Measurements from ENCODE around the gene IL21R. TPM values are rescaled to one million over a fixed set of nuclear protein-coding genes. Genes with fewer than 3 reads are reported as not detected.

IL21R gene
- total RNA-seq (ENCODE audit: insufficient read depth, low replicate concordance), result 0.72 TPM

GRCh38 chr16:27401768-27402568 lies at the start of gene IL21R:
Gene IL21R, plus strand, starts transcription at chr16:27402174. Its CDS starts 27,898 bp downstream, at chr16:27430072.
- DNase-seq (ENCODE audit: low spot score), result peak; percentile 22

- no peak for DNase-seq (ENCODE audit: low spot score)
These were observed 48.1 kb upstream of the IL21R start for GRCh38 chr16:27353853-27354252.

GRCh38 chr16:27355610-27356009 lies 46.4 kb upstream of the IL21R start:
- no peak for DNase-seq (ENCODE audit: low spot score)

DNA sequence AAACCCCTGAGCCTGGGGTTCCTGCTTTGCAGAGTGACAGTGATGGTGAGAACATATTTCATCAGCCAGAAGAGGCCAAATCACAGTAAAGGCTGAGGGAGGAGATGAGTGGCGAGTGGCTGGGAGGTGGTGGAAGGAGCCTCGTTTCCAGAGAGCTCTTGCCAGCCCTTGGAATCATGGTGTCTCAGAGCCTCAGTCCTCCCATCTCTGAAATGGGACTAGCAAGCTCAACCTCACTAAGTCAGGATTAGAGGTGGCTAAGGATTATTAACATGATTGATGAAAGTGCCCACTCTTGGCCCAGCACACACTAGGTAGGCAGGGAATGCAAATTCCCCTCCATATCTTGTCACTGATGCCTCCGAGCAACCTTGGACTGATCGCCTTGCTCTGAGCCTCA lies 45.2 kb upstream of the IL21R start:
- DNase-seq (ENCODE audit: low spot score), result no peak

DNA sequence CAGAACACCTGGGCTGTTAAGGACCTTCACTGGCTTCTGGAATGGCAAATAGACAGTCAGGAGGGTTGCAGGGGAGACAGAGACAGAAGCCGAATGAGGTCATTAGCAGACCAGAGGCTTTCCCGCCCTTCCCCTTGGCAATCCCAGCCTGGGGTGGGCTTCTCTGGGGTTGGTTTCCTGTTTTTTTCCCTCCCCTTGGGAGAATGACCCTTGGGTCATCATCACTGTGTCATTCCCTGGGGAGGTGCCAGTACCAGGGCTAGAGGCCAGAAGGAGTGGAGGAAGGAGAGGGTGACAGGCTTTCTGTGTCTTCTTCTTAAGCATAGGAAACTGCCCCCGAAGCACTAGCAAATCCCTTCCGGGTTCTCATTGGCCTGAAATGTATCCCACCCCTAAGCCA lies 42.9 kb upstream of the IL21R start:
- DNase-seq (ENCODE audit: low spot score), result no peak

- no peak for DNase-seq (ENCODE audit: low spot score)
These were observed 42.4 kb upstream of the IL21R start for GRCh38 chr16:27359615-27360014.

DNA sequence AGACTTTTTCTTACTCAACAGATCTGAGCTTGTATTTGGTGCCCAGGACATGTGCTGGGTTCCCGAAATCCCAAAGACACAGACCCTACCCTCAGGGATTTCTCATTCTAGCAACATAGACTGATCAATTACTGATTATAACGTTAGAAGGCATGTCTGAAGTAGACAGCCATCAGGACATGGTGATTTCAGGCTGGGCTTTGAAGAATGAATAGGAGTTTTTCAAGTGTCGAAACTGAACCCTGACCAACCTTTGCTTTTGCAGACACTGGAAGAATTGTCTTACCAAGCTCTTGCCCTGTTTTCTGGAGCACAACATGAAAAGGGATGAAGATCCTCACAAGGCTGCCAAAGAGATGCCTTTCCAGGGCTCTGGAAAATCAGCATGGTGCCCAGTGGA lies 40.0 kb upstream of the IL21R start:
- DNase-seq (ENCODE audit: low spot score), result no peak

GRCh38 chr16:27362570-27363245 lies 39.3 kb upstream of the IL21R start:
- DNase-seq (ENCODE audit: low spot score), result no peak

GRCh38 chr16:27363246-27363632 lies 38.7 kb upstream of the IL21R start:
- DNase-seq (ENCODE audit: low spot score), result no peak

GRCh38 chr16:27363797-27364196 lies 38.2 kb upstream of the IL21R start:
- DNase-seq (ENCODE audit: low spot score), result no peak

GRCh38 chr16:27364493-27365141 lies 37.4 kb upstream of the IL21R start:
- DNase-seq (ENCODE audit: low spot score), result no peak

DNA sequence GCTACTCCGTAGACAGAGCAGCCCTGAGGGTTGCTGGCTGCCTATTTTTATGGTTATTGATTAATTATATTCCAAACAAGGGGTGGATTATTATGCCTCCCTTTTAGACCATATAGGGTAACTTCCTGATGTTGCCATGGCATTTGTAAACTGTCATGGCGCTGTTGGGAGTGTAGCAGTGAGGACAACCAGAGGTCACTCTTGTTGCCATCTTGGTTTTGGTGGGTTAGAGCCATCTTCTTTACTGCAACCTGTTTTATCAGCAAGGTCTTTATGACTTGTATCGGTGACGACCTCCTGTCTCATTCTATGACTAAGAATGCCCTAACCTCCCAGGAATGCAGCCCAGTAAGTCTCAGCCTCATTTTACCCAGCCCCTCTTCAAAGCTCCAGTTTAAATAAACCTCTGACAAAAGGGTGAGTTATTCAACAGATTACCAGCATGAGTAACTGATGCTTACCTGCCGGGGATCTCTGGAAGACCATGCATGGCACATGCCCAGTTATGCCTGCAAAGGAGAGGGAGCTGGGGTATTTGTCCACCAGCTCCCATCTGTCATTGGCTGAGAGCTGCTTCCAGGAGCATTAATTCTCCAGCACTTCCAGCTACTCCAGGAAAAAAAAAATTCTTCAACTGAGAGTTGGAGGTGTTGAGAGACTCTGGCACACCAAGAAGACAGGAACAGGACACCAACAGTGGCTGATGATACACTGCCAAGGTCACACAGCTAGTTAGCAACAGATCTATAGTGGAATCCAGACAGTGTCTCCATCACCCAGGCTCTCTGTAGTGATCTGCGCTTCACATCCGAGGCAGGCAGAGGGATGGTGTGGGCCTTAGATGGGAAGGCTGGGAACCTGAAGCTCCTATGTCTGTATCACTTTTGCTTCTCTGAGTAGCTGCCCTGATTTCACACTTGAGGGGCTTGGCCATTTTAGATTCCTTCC lies 36.6 kb upstream of the IL21R start:
- no peak for DNase-seq (ENCODE audit: low spot score)

GRCh38 chr16:27366687-27367460 lies 35.1 kb upstream of the IL21R start:
- no peak for DNase-seq (ENCODE audit: low spot score)

- peak; percentile 52 for DNase-seq (ENCODE audit: low spot score)
These were observed 34.3 kb upstream of the IL21R start for GRCh38 chr16:27367461-27368357.

GRCh38 chr16:27368358-27368722 lies 33.6 kb upstream of the IL21R start:
- no peak for DNase-seq (ENCODE audit: low spot score)

DNA sequence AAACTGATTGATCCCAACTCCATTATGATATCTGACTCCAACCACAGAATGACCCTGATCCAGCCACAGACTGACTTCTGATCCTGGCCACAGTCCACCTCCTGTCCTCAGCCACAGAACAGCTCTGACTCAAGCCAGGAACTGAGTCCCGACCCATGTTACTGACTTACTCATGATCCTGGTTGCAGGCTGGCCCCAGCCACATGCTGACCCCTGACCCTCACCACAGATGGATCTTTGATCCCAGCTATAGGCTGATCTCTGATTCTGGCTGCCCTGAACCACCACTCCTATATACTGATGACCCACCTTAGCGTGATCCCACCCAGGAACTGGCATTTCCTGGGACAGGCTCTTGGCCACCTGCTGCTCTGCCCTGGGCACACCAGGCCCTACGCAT lies 32.2 kb upstream of the IL21R start:
- no peak for DNase-seq (ENCODE audit: low spot score)

DNA sequence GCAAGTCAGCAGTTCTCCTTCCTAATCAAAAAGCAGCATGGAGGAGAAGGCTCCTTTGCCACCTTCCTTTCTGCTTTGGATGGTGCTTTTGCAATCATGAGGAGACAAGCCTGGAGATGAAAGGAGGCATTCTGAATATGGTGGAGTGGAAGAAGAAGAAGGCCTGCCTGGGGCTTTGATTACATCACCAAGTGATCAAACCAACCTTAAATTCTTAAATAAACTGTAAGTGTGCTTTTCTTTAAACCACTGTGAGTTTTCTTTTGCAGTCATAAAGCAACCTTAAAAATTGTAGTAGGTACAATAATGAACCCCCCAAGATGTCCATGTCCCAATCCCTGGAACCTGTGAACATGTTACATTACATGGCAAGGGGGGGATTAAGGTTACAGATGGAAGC lies 31.7 kb upstream of the IL21R start:
- no peak for DNase-seq (ENCODE audit: low spot score)

DNA sequence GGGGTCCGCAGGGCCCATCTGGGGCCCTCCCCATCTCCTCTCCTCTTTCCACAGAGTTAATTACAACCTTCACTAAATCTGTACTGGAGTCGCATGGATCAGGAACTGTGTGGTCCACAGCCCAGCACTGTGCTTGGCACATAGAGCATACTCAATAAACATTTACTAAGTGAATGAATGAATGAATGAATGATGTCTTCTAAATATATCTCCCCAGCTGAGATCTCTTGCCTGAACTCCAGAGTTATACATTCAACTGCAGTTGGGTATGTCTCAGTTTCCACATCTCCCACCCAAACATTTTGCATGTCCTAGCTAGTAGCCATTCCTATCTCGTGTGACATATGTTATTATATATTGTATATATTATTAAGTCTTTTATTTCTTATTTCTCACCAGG lies 28.7 kb upstream of the IL21R start:
- DNase-seq (ENCODE audit: low spot score), result no peak

DNA sequence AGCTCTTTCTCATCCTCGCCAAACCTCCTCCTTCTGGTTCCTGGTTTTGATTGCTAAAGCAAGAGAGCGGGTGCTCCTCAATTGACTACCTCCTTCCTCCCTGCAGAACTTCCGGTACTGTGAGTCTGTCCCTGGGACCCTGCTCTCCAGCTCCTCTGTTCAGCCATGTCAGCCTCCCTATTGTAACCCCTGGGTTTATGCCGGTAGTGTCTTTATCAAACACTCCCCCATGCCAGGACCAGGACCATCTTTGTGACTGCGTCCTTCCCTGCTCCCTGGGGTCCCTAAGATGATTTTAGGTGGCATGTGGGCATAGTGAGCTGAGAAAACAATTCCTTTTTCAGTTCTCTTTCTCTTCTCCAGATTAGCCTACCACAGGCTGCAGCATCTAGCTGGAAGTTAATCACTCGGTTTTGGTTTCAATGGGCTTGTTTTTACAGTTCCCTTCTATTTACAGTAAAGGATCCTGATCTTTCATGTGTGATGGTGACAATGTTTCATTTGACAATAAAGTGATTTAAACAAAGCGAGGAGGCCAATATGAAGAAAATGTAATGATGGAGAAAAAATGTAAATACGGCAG lies 27.7 kb upstream of the IL21R start:
- DNase-seq (ENCODE audit: low spot score), result no peak

Measured in umbilical cord (tissue), 2 donors.